Neural cell (in vitro differentiated cells): ENCODE measurements around the gene ARSJ.

ENCODE experiments used
- CTCF ChIP-seq: fragments of 450-650 bp; IDR thresholded peaks from 2 replicates; pipeline ENCODE4 v1.5.1; 2014; ENCODE audit warnings: antibody characterized with exemption, mild to moderate bottlenecking, moderate library complexity; ENCODE audit not compliant: poor library complexity, severe bottlenecking
- POLR2AphosphoS5 ChIP-seq: IDR thresholded peaks from 2 replicates; pipeline ENCODE4 v1.6.1; 2012

- TF ChIP-seq CTCF (no peak), POLR2AphosphoS5 (no peak)
Observed at GRCh38 chr4:113919145-113919544, 60.3 kb downstream of the ARSJ start.
